ENCODE measurements around the gene INKA1. TPM values are rescaled to one million over a fixed set of nuclear protein-coding genes. Genes with fewer than 3 reads are reported as not detected.

The INKA1 gene
- total RNA-seq, 1 experiment from 2014 or later = 1.4 TPM

DNA sequence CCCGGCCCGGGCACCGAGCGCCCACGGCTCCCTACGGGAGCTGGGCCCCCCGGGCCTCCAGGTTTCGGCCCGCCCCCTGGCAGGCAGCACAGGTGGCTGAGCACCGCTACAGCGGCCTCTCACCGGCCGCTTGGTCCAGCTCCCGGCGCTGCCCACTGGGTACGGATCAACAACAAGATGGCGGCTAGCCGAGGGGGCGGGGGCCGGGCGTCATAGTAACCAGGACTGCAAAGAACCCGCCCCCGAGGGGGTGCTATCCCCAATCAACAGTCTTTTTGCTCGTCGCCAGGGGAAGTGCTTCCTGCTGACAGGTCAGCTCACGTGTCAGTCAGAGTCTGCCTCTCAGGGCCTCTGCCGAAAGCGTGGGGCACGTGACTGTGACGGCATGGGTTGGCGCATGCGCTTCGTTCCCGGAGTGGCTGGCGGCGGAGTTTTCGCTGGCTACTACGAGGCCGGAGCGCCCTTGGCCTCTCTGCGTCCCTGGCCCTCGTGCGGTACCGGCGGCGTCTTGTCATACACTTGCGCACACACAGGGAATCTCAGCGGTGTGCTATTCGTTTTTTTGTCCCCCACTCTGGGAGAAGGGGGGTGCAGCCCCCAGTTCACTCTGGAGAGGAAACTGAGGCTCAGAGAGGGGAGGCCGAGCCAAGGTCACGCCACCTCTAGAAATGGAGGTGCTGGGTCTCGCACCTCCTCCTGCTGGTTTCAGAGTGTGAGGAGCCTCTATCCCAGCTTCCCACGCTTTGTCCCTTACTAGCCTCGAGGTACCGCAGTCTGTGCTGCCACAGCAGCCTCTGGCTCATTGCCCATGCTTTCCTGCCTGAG, 16.5 kb upstream of the INKA1 start, which contains the start of gene IP6K1:
Gene IP6K1 (minus strand): TSS at position 186 of the 825 bp plus-strand sequence. CDS start 38,502 bp downstream, outside the sequence.
- no peak for TF ChIP-seq CTCF (conservative IDR thresholded peaks at IDR 0.05)
- H3K4me2 ChIP-seq (ENCODE audit: insufficient read depth, insufficient read length, low read length) = peak within 1 kb of the TSS; percentile 73
- H2BK20ac ChIP-seq (ENCODE audit: low read depth, low read length, poor library complexity, severe bottlenecking) = no peak within 1 kb of the TSS
- H3K4me3 Mint-ChIP-seq = peak within 1 kb of the TSS; percentile 87 to 92
- no peak within 1 kb of the TSS for H4K91ac ChIP-seq (ENCODE audit: insufficient read length, low read depth, low read length)
- H3K14ac ChIP-seq (ENCODE audit: insufficient read depth, low read length) = peak within 1 kb of the TSS; percentile 52; the same call in 1 of the 2 replicates
- H3K4me1 Mint-ChIP-seq = peaks cover 15 to 23% of the 10 kb centered on the region in 2 experiments
- H3K27me3 Mint-ChIP-seq (ENCODE audit: low read depth) = no peaks in the 10 kb centered on the region; the same call in 1 of the 2 replicates
- no CpG with 5 or more reads among the region's 55 CpGs for WGBS (ENCODE audit: extremely low coverage, insufficient read length, low lambda C conversion rate)
- H3K9ac ChIP-seq (ENCODE audit: extremely low read depth, insufficient read length, low read length) = peak within 1 kb of the TSS; percentile 87
- H3K23ac ChIP-seq (ENCODE audit: insufficient read length, low read depth, low read length) = no peak within 1 kb of the TSS
- no peak within 1 kb of the TSS for H3K27ac ChIP-seq (ENCODE audit: insufficient read length, low read depth, low read length)
- peak within 1 kb of the TSS; percentile 90 to 97 (median 92) for H3K27ac Mint-ChIP-seq
- peak within 1 kb of the TSS; percentile 8 for H3K18ac ChIP-seq (ENCODE audit: insufficient read length, low read depth, low read length)
- H2AFZ ChIP-seq (ENCODE audit: low read length) = no peak within 1 kb of the TSS
- no peaks in the 10 kb centered on the region for H3K4me1 ChIP-seq (ENCODE audit: insufficient read depth, low read length)
- no peaks in the 10 kb centered on the region for H4K20me1 ChIP-seq (ENCODE audit: control insufficient read depth, insufficient read depth, insufficient read length)
- no peaks in the 10 kb centered on the region for H3K9me3 ChIP-seq (ENCODE audit: control insufficient read depth, low read depth, low read length)
- no peak within 1 kb of the TSS for H4K5ac ChIP-seq (ENCODE audit: insufficient read length, low read depth, low read length)
- H2AK5ac ChIP-seq (ENCODE audit: insufficient read length, low read length) = no peak within 1 kb of the TSS
- no peak within 1 kb of the TSS for H2BK5ac ChIP-seq (ENCODE audit: insufficient read length, low read length)
- H2BK12ac ChIP-seq (ENCODE audit: insufficient read length, low read depth, low read length) = no peak within 1 kb of the TSS
- H3K23me2 ChIP-seq (ENCODE audit: insufficient read length, low read depth, low read length, poor library complexity, severe bottlenecking) = peaks cover 5% of the 10 kb centered on the region
- H3K9me3 Mint-ChIP-seq = no peaks in the 10 kb centered on the region; a peak in 1 of 5 replicates
- DNase-seq = peak; percentile 100
- no peaks in the 10 kb centered on the region; the same call in 1 of the 2 replicates for H3K27me3 ChIP-seq (ENCODE audit: insufficient read depth, low read length)
- peaks cover 6% of the 10 kb centered on the region for H3K79me1 ChIP-seq (ENCODE audit: insufficient read depth, low read depth, low read length, poor library complexity, severe bottlenecking)
- H3K36me3 Mint-ChIP-seq (ENCODE audit: insufficient read depth in 1 of 3, low read depth in 3 of 3) = peaks cover 10 to 24% (median 22%) of the 10 kb centered on the region in 3 experiments
- H4K8ac ChIP-seq (replicated peaks; ENCODE audit: insufficient read length, low read depth, low read length) = no peak within 1 kb of the TSS
- H3K4ac ChIP-seq (ENCODE audit: low read depth, low read length) = no peak within 1 kb of the TSS
- peaks cover 2% of the 10 kb centered on the region; the same call in 1 of the 2 replicates for H3K79me2 ChIP-seq (ENCODE audit: insufficient read depth, low read length)
- no peak within 1 kb of the TSS for H2BK15ac ChIP-seq (ENCODE audit: low read depth, low read length)
- H2BK120ac ChIP-seq (ENCODE audit: low read depth, low read length, poor library complexity, severe bottlenecking) = no peak within 1 kb of the TSS
- no peak within 1 kb of the TSS for H3T11ph ChIP-seq (ENCODE audit: low read length)
- H3K56ac ChIP-seq (ENCODE audit: insufficient read length, low read depth, low read length) = no peak within 1 kb of the TSS
